ENCODE measurements around the gene CCDC91. TPM values are rescaled to one million over a fixed set of nuclear protein-coding genes. Genes with fewer than 3 reads are reported as not detected.

CCDC91 gene
- total RNA-seq, 1 experiment from 2014 or later = 35.9 TPM

DNA sequence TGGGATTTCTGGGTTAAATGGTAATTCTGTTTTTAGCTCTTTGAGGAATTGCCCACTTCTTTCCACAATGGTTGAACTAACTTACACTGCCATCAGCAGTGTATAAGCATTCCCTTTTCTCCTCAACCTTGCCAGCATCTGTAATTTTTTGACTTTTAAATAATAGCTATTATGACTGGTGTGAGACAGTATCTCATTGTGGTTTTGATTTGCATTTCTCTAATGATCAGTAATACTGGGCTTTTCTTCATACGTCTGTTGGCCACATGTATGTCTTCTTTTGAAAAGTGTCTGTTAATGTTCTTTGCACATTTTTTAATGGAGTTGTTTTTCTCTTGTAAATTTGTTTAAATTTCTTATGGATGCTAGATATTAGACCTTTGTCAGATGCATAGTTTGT lies 323.7 kb downstream of the CCDC91 start:
- Mint-ChIP-seq H3K4me1 (ENCODE audit: insufficient read depth, unreplicated experiment) (no peaks in the 10 kb centered on the region), H3K27ac (ENCODE audit: low read depth, unreplicated experiment) (no peak overlapping the region), H3K27me3 (ENCODE audit: insufficient read depth, unreplicated experiment) (no peaks in the 10 kb centered on the region), H3K9me3 (ENCODE audit: unreplicated experiment) (no peaks in the 10 kb centered on the region), H3K4me3 (ENCODE audit: unreplicated experiment) (no peak overlapping the region), H3K36me3 (ENCODE audit: insufficient read depth, unreplicated experiment) (no peaks in the 10 kb centered on the region)
- intact Hi-C loops (cut with micrococcal nuclease) = no loop called here
- no TSS peak for BruUV-seq (replicated peaks)
- TF ChIP-seq, protein P1, sequence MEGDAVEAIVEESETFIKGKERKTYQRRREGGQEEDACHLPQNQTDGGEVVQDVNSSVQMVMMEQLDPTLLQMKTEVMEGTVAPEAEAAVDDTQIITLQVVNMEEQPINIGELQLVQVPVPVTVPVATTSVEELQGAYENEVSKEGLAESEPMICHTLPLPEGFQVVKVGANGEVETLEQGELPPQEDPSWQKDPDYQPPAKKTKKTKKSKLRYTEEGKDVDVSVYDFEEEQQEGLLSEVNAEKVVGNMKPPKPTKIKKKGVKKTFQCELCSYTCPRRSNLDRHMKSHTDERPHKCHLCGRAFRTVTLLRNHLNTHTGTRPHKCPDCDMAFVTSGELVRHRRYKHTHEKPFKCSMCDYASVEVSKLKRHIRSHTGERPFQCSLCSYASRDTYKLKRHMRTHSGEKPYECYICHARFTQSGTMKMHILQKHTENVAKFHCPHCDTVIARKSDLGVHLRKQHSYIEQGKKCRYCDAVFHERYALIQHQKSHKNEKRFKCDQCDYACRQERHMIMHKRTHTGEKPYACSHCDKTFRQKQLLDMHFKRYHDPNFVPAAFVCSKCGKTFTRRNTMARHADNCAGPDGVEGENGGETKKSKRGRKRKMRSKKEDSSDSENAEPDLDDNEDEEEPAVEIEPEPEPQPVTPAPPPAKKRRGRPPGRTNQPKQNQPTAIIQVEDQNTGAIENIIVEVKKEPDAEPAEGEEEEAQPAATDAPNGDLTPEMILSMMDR (IDR thresholded peaks at IDR 0.05; ENCODE audit: unreplicated experiment) = no peak
- no peak for DNase-seq (ENCODE audit: unreplicated experiment)
- POLR2A ChIA-PET = no interaction called here
- CTCF ChIA-PET = interaction anchor here (0.5 kb wide), 1 partner anchor 215 kb away, joined by 3 read pairs; no protein-coding TSS in a partner anchor

DNA sequence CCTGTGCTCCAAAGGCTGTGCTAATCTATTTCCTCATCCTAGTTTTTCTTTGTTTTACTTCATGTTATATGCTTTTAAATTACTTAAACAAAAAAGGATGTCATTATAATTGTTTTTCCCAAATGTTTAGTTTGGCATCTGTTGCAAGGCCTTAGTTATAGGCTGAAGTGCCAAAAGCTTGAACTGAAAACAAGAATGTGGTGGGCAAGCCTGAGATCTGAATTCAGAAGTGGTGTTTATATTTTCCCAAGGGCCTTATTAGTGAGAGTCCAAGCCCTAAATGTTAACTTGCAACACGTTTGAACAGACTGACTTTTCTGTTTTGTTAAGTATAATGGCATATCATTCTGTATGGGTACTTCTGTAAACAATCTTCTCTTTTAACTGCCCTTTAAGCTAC lies 326.8 kb downstream of the CCDC91 start:
- POLR2A ChIA-PET = no interaction called here
- H3K36me3 Mint-ChIP-seq (ENCODE audit: insufficient read depth, unreplicated experiment) = no peaks in the 10 kb centered on the region
- no peak overlapping the region for H3K4me3 Mint-ChIP-seq (ENCODE audit: unreplicated experiment)
- peaks cover 1% of the 10 kb centered on the region for H3K9me3 Mint-ChIP-seq (ENCODE audit: unreplicated experiment)
- no peak overlapping the region for H3K27ac Mint-ChIP-seq (ENCODE audit: low read depth, unreplicated experiment)
- H3K4me1 Mint-ChIP-seq (ENCODE audit: insufficient read depth, unreplicated experiment) = no peaks in the 10 kb centered on the region
- TF ChIP-seq, protein P1 (IDR thresholded peaks at IDR 0.05; ENCODE audit: unreplicated experiment) = no peak
- no TSS peak for BruUV-seq (replicated peaks)
- H3K27me3 Mint-ChIP-seq (ENCODE audit: insufficient read depth, unreplicated experiment) = no peaks in the 10 kb centered on the region
- intact Hi-C loops (cut with micrococcal nuclease) = no loop called here
- CTCF ChIA-PET = interaction anchor here (0.7 kb wide), 1 partner anchor 9 kb away, joined by 3 read pairs; no protein-coding TSS in a partner anchor
- no peak for DNase-seq (ENCODE audit: unreplicated experiment)

DNA sequence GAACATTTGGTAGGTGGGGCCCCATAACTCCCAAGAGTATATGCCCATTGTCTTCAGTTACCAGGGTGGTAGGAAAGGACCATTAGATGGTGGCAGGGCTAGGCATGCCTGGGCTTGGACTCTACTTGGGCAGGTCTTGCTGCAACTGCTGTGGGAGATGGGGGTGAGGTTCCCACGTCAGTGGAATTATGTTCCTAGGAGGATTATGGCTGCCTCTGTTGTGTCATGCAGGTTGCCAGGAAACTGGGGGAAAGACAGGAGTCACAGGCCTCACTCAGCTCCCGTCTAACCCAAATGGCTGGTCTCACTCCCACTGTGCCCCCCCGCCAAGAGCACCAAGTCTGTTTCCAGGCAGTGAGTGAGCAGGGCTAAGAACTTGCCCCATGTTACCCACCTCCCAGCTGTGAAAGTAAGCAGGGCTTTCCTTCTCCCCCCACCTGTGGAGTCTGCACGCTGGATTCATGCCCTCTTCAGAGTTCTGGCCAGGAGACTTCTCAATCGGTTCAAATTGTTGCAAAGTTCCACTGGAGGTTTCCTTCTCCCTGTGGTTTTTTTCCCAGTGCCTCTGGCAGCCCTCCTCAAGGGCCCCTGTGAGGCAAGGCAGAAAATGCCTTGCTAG lies 337.5 kb downstream of the CCDC91 start:
- H3K36me3 Mint-ChIP-seq (ENCODE audit: insufficient read depth, unreplicated experiment) = no peaks in the 10 kb centered on the region
- H3K4me3 Mint-ChIP-seq (ENCODE audit: unreplicated experiment) = no peak overlapping the region
- TF ChIP-seq, protein P1 (IDR thresholded peaks at IDR 0.05; ENCODE audit: unreplicated experiment) = no peak
- H3K27me3 Mint-ChIP-seq (ENCODE audit: insufficient read depth, unreplicated experiment) = no peaks in the 10 kb centered on the region
- no peak overlapping the region for H3K27ac Mint-ChIP-seq (ENCODE audit: low read depth, unreplicated experiment)
- no peak for DNase-seq (ENCODE audit: unreplicated experiment)
- intact Hi-C loops (cut with micrococcal nuclease) = no loop called here
- ChIA-PET CTCF (no interaction called here), POLR2A (interaction anchor here (0.6 kb wide), 1 partner anchor 139 kb away, joined by 4 read pairs; no protein-coding TSS in a partner anchor)
- BruUV-seq (replicated peaks) = no TSS peak
- H3K9me3 Mint-ChIP-seq (ENCODE audit: unreplicated experiment) = peaks cover 19% of the 10 kb centered on the region
- no peaks in the 10 kb centered on the region for H3K4me1 Mint-ChIP-seq (ENCODE audit: insufficient read depth, unreplicated experiment)

DNA sequence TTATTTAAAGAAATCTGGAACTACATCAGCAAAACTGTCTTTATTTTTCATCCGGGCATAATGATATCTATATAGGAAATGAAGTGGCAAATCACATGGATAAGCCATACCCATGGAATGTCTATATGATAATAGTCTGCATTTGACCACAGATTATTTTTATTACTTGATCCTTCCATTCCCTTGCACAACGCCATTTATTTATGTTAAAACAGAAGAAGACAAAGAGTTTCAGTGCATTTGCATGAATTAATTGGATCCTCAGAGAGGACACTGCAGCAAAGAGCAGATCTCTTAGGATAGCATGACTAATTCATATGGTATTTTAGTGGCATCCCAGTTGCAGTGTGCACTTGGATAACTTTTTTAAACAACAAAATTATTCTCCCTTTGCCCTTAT lies 345.0 kb downstream of the CCDC91 start:
- Mint-ChIP-seq H3K27ac (ENCODE audit: low read depth, unreplicated experiment) (no peak overlapping the region), H3K9me3 (ENCODE audit: unreplicated experiment) (no peaks in the 10 kb centered on the region), H3K4me1 (ENCODE audit: insufficient read depth, unreplicated experiment) (peaks cover 7% of the 10 kb centered on the region), H3K4me3 (ENCODE audit: unreplicated experiment) (no peak overlapping the region), H3K36me3 (ENCODE audit: insufficient read depth, unreplicated experiment) (no peaks in the 10 kb centered on the region), H3K27me3 (ENCODE audit: insufficient read depth, unreplicated experiment) (no peaks in the 10 kb centered on the region)
- intact Hi-C loops (cut with micrococcal nuclease) = loop anchor here (5.0 to 10.0 kb wide), 2 partner anchors 343 to 360 kb away; partner anchors contain the start of gene CCDC91
- TF ChIP-seq, protein P1 (IDR thresholded peaks at IDR 0.05; ENCODE audit: unreplicated experiment) = no peak
- ChIA-PET CTCF (interaction anchor here (0.7 kb wide), 2 partner anchors 72 to 428 kb away, joined by 3 read pairs; no protein-coding TSS in a partner anchor), POLR2A (no interaction called here)
- DNase-seq (ENCODE audit: unreplicated experiment) = peak; percentile 31
- no TSS peak for BruUV-seq (replicated peaks)

Data from MCF 10A (cell line).